ENCODE data around the gene GNG12. TPM values are rescaled to one million over a fixed set of nuclear protein-coding genes. Genes with fewer than 3 reads are reported as not detected.

GNG12 gene
- polyA plus RNA-seq, 3 donors = 0.03 TPM; not detected in 2

GRCh38 chr1:67784545-67785186 is 48.6 kb downstream of the GNG12 start:
- no peak overlapping the region for H3K4me3 Mint-ChIP-seq
- no peaks in the 10 kb centered on the region for H3K4me1 Mint-ChIP-seq
- no peak overlapping the region for H2AFZ ChIP-seq (ENCODE audit: insufficient read depth, low read depth, low read length, poor library complexity, severe bottlenecking)
- TF ChIP-seq CTCF (IDR thresholded peaks at IDR 0.05) = no peak
- no peak overlapping the region for H3K27ac ChIP-seq (ENCODE audit: low read depth in 1 of 2, low read length in 2 of 2)
- H3K9me3 ChIP-seq (replicated peaks in 1 of 2; ENCODE audit: control insufficient read depth in 1 of 2, insufficient read depth in 1 of 2, low read length in 2 of 2) = no peaks in the 10 kb centered on the region
- no peaks in the 10 kb centered on the region for H3K27me3 ChIP-seq (ENCODE audit: control insufficient read depth in 2 of 2, insufficient read depth in 2 of 2, low read length in 2 of 2)
- no peak for DNase-seq
- no peak overlapping the region for H3K9ac ChIP-seq (ENCODE audit: insufficient read depth, low read length, poor library complexity, severe bottlenecking)
- no peaks in the 10 kb centered on the region for H3K36me3 ChIP-seq (replicated peaks in 1 of 2; ENCODE audit: control insufficient read depth in 1 of 2, insufficient read depth in 2 of 2, low read length in 2 of 2)
- intact Hi-C loops (cut with micrococcal nuclease) = no loop called here
- no peaks in the 10 kb centered on the region for H3K9me3 Mint-ChIP-seq
- H3K27ac Mint-ChIP-seq = no peak overlapping the region
- H3K79me2 ChIP-seq (ENCODE audit: insufficient read depth, low read length) = no peaks in the 10 kb centered on the region
- H3K4me1 ChIP-seq (ENCODE audit: control insufficient read depth in 1 of 2, insufficient read depth in 2 of 2, low read length in 2 of 2) = no peaks in the 10 kb centered on the region
- no peak overlapping the region for H3K4me3 ChIP-seq (replicated peaks in 1 of 3; ENCODE audit: low read depth in 2 of 3, low read length in 3 of 3)
- no peaks in the 10 kb centered on the region for H3K36me3 Mint-ChIP-seq
- 100% methylated on average over 2 of the region's 6 CpGs for WGBS (ENCODE audit: insufficient coverage)
- no peak overlapping the region for H3K4me2 ChIP-seq (replicated peaks; ENCODE audit: extremely low read depth, low read length, poor library complexity, severe bottlenecking)
- no peaks in the 10 kb centered on the region for H4K20me1 ChIP-seq (ENCODE audit: insufficient read depth, low read length)
- peaks cover 2 to 3% (median 2%) of the 10 kb centered on the region in 3 donors for H3K27me3 Mint-ChIP-seq (ENCODE audit: low read depth in 3 of 3)

- Mint-ChIP-seq H3K36me3 (no peaks in the 10 kb centered on the region), H3K27ac (no peak overlapping the region), H3K27me3 (ENCODE audit: low read depth in 3 of 3) (peaks cover 0 to 3% (median 0%) of the 10 kb centered on the region in 3 donors), H3K9me3 (no peaks in the 10 kb centered on the region), H3K4me1 (no peaks in the 10 kb centered on the region), H3K4me3 (no peak overlapping the region)
- Histone ChIP-seq H3K79me2 (ENCODE audit: insufficient read depth, low read length) (no peaks in the 10 kb centered on the region), H4K20me1 (ENCODE audit: insufficient read depth, low read length) (no peaks in the 10 kb centered on the region), H3K4me1 (ENCODE audit: control insufficient read depth in 1 of 2, insufficient read depth in 2 of 2, low read length in 2 of 2) (no peaks in the 10 kb centered on the region), H3K4me2 (replicated peaks; ENCODE audit: extremely low read depth, low read length, poor library complexity, severe bottlenecking) (no peak overlapping the region), H3K9ac (ENCODE audit: insufficient read depth, low read length, poor library complexity, severe bottlenecking) (no peak overlapping the region), H3K4me3 (replicated peaks in 1 of 3; ENCODE audit: low read depth in 2 of 3, low read length in 3 of 3) (no peak overlapping the region), H2AFZ (ENCODE audit: insufficient read depth, low read depth, low read length, poor library complexity, severe bottlenecking) (no peak overlapping the region), H3K27me3 (ENCODE audit: control insufficient read depth in 2 of 2, insufficient read depth in 2 of 2, low read length in 2 of 2) (no peaks in the 10 kb centered on the region), H3K36me3 (replicated peaks in 1 of 2; ENCODE audit: control insufficient read depth in 1 of 2, insufficient read depth in 2 of 2, low read length in 2 of 2) (no peaks in the 10 kb centered on the region), H3K27ac (ENCODE audit: low read depth in 1 of 2, low read length in 2 of 2) (no peak overlapping the region), H3K9me3 (replicated peaks in 1 of 2; ENCODE audit: control insufficient read depth in 1 of 2, insufficient read depth in 1 of 2, low read length in 2 of 2) (no peaks in the 10 kb centered on the region)
- no peak for DNase-seq
- no CpG with 5 or more reads among the region's 2 CpGs for WGBS (ENCODE audit: insufficient coverage)
- no peak for TF ChIP-seq CTCF (IDR thresholded peaks at IDR 0.05)
- intact Hi-C loops (cut with micrococcal nuclease) = no loop called here
These were observed 52.6 kb downstream of the GNG12 start for GRCh38 chr1:67780637-67781036.

Data from CD14-positive monocyte (primary cell).